Raji (cell line): ENCODE data around the gene SMPD3.

Source experiments
- POLR2A ChIP-seq: IDR thresholded peaks from 2 replicates; pipeline ENCODE4 v1.6.1; 2011; ENCODE audit warnings: low read depth, low read length, control low read depth; ENCODE audit not compliant: insufficient read depth

SMPD3 gene

GRCh38 chr16:68339214-68339613 lies 109.1 kb downstream of the SMPD3 start:
- no peak for TF ChIP-seq POLR2A

GRCh38 chr16:68338326-68339119 lies 109.8 kb downstream of the SMPD3 start:
- TF ChIP-seq POLR2A, result no peak

GRCh38 chr16:68335175-68335574 lies 113.1 kb downstream of the SMPD3 start:
- no peak for TF ChIP-seq POLR2A

- TF ChIP-seq POLR2A, result no peak
These were observed 115.7 kb downstream of the SMPD3 start for GRCh38 chr16:68332411-68333121.

GRCh38 chr16:68331879-68332410 lies 116.4 kb downstream of the SMPD3 start:
- no peak for TF ChIP-seq POLR2A

- no peak for TF ChIP-seq POLR2A
These were observed 119.4 kb downstream of the SMPD3 start for GRCh38 chr16:68328860-68329390.

- TF ChIP-seq POLR2A, result no peak
These were observed 120.0 kb downstream of the SMPD3 start for GRCh38 chr16:68328151-68328859.

GRCh38 chr16:68324780-68325357 lies 123.4 kb downstream of the SMPD3 start:
- no peak for TF ChIP-seq POLR2A

- TF ChIP-seq POLR2A, result no peak
These were observed 124.0 kb downstream of the SMPD3 start for GRCh38 chr16:68324336-68324735.

GRCh38 chr16:68319185-68319908 lies 129.0 kb downstream of the SMPD3 start:
- no peak for TF ChIP-seq POLR2A

- no peak for TF ChIP-seq POLR2A
These were observed 135.2 kb downstream of the SMPD3 start for GRCh38 chr16:68313116-68313515.

- TF ChIP-seq POLR2A, result peak; percentile 93
These were observed 137.4 kb downstream of the SMPD3 start, which contains the start of the genes PRMT7 and SLC7A6OS for GRCh38 chr16:68310774-68311511. PRMT7 (plus strand) TSS chr16:68311019; CDS start chr16:68315980, 4,961 bp downstream. SLC7A6OS (minus strand) TSS chr16:68310946; CDS start chr16:68310926, 20 bp downstream.

GRCh38 chr16:68310437-68310773 lies 137.9 kb downstream of the SMPD3 start:
- no peak for TF ChIP-seq POLR2A

- no peak for TF ChIP-seq POLR2A
These were observed 138.5 kb downstream of the SMPD3 start for GRCh38 chr16:68309799-68310198.
